PC-9 (cell line): ENCODE results near the gene DNASE1L2.

Experiments used
- CTCF ChIP-seq: fragments of 200-600 bp; sonication (generic); conservative IDR thresholded peaks from 2 replicates; pipeline ENCODE4 v1.6.1; 2017; ENCODE audit warnings: mixed run types, antibody characterized with exemption, mild to moderate bottlenecking, moderate library complexity
- EZH2 ChIP-seq: fragments of 200-600 bp; sonication (generic); IDR thresholded peaks from 2 replicates; pipeline ENCODE4 v1.8.0; 2017; ENCODE audit warnings: antibody characterized with exemption, low read depth

- TF ChIP-seq CTCF, result no peak
- TF ChIP-seq EZH2, result no peak
Observed at GRCh38 chr16:2223221-2223941, 12.9 kb upstream of the DNASE1L2 start, which contains the start of gene E4F1.
